ENCODE data around the gene TANC2.

TANC2 gene

DNA sequence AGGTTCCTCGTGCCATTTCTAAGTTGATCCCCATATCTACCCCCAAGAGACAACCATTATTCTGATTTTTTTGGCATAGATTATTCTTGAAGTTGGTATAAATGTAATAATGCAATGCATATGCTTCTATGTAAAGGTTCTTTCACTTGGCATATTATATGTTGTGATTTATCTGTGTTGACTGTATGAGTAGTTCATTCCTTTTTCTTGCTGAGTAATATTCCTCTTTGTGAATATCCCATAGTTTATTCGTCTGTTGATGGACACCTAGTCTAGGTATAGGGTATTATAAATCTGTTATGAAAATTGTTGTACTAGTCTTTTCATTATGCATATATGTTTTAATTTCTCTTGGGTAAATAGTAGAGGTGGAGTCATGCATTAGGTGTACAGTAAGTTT lies 36.6 kb downstream of the TANC2 start:
- no peak overlapping the region for H3K27ac Mint-ChIP-seq
- H3K36me3 Mint-ChIP-seq (ENCODE audit: low read depth) = peaks cover 2% of the 10 kb centered on the region
- H3K9me3 Mint-ChIP-seq = no peaks in the 10 kb centered on the region
- H3K4me1 Mint-ChIP-seq (ENCODE audit: low read depth) = no peaks in the 10 kb centered on the region
- no peak overlapping the region for H3K4me3 Mint-ChIP-seq
- H3K27me3 Mint-ChIP-seq (ENCODE audit: low read depth) = no peaks in the 10 kb centered on the region

DNA sequence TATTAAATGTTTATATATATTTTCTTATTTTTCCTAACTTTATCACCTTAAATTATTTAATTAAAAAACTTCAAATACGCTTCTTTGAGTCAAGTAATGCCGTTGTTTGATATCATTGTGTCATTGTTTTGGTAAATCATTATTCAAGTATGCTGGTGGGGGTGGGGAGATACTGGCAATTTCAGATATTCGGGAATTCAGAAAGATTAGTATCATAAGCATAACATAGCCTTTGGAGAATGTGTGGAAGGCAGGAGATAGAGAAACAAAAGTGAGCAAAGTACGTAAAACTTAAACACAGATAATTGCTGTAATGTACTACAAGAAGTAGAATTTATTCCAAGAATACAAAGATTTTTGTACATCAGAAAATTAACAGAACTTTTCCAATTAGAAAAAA lies 49.8 kb downstream of the TANC2 start:
- Mint-ChIP-seq H3K27me3 (ENCODE audit: low read depth) (no peaks in the 10 kb centered on the region), H3K4me1 (ENCODE audit: low read depth) (no peaks in the 10 kb centered on the region), H3K4me3 (no peak overlapping the region), H3K9me3 (no peaks in the 10 kb centered on the region), H3K36me3 (ENCODE audit: low read depth) (no peaks in the 10 kb centered on the region), H3K27ac (no peak overlapping the region)
